ENCODE results near the gene SH3PXD2A.

Gene SH3PXD2A

DNA sequence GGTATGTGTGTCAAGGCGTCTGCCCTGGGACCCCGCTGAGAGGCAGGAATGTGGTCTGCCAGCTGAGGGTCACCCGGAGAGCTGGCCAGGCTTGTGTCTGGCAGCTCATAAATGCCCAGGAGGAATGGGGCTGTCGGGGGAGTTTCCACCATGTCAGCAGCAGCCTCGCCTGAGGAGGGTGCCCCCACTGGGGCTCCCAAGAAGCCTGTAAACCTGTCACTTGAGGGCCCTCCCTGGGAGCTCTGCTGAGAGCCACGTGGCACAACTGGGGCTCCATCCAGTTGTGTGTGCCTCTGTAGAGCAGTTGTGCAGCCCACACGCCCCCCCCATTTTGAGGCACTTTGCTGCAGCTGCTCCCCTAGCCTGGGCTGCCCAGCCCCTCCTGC lies 291.3 kb downstream of the SH3PXD2A start:
- Histone ChIP-seq H3K36me3 (ENCODE audit: control insufficient read depth, insufficient read depth, low read length) (no peaks in the 10 kb centered on the region), H3K4me1 (ENCODE audit: control insufficient read depth, insufficient read depth, low read length) (peaks cover 3% of the 10 kb centered on the region), H3K27ac (ENCODE audit: low read depth, low read length) (no peak overlapping the region), H3K27me3 (ENCODE audit: control insufficient read depth, insufficient read depth, low read length) (no peaks in the 10 kb centered on the region), H3K9ac (ENCODE audit: low read length) (no peak overlapping the region), H3K4me3 (ENCODE audit: low read length) (no peak overlapping the region)

DNA sequence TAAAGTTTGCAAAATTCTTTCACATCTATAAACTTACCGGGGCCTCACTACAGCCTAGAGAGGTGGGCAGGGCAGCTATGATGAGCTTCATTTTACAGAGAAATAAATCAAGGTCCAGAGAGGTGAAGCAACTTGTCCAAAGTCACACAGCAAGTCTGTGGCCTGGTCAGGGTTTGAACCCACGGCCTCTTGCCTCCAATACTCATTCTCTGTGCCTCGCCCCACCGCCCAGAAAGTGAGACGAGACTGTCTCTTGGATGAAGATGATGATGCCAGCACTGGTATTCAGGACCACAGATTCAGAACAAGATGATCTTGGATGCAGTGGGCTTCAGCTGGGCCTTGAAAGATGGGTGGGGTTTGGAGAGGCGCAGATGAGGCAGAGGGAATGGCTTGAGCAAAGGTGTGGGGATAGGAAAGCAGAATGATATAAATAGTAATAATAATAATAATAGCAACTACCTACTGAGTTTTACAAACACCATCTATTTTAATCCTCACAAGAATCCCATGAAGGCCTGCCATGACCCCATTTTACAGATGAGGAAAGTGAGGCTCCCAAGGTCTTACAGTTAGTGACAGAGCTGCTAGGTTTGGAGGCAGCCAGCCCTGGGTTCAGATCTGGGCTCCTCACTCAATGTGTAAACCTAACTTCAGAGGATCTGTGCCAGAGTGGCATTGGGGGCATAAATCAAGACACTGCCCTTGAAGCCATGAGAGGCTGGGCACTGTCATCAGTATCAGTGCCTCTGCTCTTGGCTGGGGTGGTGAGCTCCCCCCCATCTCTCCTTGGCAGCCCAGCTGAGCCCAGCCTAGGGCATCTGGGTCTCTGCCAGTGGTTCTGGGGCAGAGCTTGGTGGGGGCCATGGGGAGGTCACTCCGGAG lies 291.9 kb downstream of the SH3PXD2A start:
- Histone ChIP-seq H3K4me3 (ENCODE audit: low read length) (no peak overlapping the region), H3K27me3 (ENCODE audit: control insufficient read depth, insufficient read depth, low read length) (no peaks in the 10 kb centered on the region), H3K27ac (ENCODE audit: low read depth, low read length) (no peak overlapping the region), H3K36me3 (ENCODE audit: control insufficient read depth, insufficient read depth, low read length) (no peaks in the 10 kb centered on the region), H3K9ac (ENCODE audit: low read length) (no peak overlapping the region), H3K4me1 (ENCODE audit: control insufficient read depth, insufficient read depth, low read length) (peaks cover 3% of the 10 kb centered on the region)

DNA sequence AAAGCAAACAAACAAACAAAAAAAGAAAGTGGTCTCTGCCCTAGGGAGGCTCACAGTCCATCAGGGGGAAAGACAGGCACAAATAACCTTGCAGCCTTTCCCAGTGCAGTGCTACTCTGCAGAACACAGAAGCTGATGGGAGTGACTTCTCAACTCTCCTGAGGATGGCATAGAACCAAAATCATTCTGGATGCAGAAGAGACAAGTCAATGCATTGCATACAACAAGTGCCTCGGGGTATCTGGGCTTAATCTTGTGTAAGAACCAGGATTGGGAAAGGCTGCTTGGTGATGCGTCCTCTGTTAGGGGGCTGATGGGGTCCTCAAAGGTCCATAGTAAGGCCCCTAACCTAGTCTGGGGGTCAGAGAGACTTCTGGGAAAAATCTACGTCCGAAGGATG lies 293.0 kb downstream of the SH3PXD2A start:
- H3K4me3 ChIP-seq (ENCODE audit: low read length), result no peak overlapping the region

DNA sequence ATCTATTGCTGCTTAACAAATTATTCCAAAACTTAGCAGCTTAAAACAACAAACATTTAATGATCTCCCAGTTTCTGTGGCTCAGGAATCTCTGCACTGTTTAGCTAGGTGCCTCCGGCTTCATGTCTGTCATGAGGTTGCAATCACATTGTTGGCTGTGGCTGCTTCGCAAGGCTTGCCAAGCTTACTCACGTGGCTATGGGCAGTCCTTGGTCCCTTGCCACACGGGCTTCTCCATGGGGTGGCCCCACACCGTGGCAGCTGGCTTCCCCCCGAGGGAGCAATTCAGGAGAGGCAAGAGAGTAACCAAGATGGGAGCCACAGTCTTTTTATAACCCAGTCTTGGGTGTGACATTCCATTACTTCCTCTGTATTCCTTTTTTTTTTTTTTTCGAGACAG lies 294.5 kb downstream of the SH3PXD2A start:
- H3K36me3 ChIP-seq (ENCODE audit: control insufficient read depth, insufficient read depth, low read length), result no peaks in the 10 kb centered on the region
- peaks cover 3% of the 10 kb centered on the region for H3K4me1 ChIP-seq (ENCODE audit: control insufficient read depth, insufficient read depth, low read length)

More for the DNA sequence above, 293.0 kb downstream of the SH3PXD2A start:
- Histone ChIP-seq H3K27me3 (ENCODE audit: control insufficient read depth, insufficient read depth, low read length) (no peaks in the 10 kb centered on the region), H3K9ac (ENCODE audit: low read length) (no peak overlapping the region), H3K36me3 (ENCODE audit: control insufficient read depth, insufficient read depth, low read length) (no peaks in the 10 kb centered on the region), H3K4me1 (ENCODE audit: control insufficient read depth, insufficient read depth, low read length) (peaks cover 3% of the 10 kb centered on the region), H3K27ac (ENCODE audit: low read depth, low read length) (no peak overlapping the region)

DNA sequence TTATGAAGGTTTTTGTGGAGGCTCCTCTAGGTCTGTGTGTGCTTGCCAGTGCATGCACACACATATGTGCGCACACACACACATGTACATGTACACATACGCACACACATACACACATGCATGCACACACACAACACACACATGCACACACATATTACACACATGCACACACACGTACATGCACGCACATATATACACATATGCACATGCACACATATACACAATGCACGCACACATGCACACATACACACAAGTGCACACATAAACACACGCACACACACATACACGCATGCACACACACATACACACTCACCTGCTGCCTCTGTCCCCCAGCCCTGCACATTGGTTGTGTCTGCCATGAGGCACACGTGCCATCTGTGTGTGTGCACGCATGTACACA lies 295.6 kb downstream of the SH3PXD2A start:
- Histone ChIP-seq H3K9ac (ENCODE audit: low read length) (no peak overlapping the region), H3K27me3 (ENCODE audit: control insufficient read depth, insufficient read depth, low read length) (no peaks in the 10 kb centered on the region), H3K4me3 (ENCODE audit: low read length) (no peak overlapping the region), H3K27ac (ENCODE audit: low read depth, low read length) (no peak overlapping the region), H3K4me1 (ENCODE audit: control insufficient read depth, insufficient read depth, low read length) (peaks cover 4% of the 10 kb centered on the region), H3K36me3 (ENCODE audit: control insufficient read depth, insufficient read depth, low read length) (no peaks in the 10 kb centered on the region)

More for the DNA sequence above, 294.5 kb downstream of the SH3PXD2A start:
- Histone ChIP-seq H3K4me3 (ENCODE audit: low read length) (no peak overlapping the region), H3K9ac (ENCODE audit: low read length) (no peak overlapping the region), H3K27me3 (ENCODE audit: control insufficient read depth, insufficient read depth, low read length) (no peaks in the 10 kb centered on the region), H3K27ac (ENCODE audit: low read depth, low read length) (no peak overlapping the region)

DNA sequence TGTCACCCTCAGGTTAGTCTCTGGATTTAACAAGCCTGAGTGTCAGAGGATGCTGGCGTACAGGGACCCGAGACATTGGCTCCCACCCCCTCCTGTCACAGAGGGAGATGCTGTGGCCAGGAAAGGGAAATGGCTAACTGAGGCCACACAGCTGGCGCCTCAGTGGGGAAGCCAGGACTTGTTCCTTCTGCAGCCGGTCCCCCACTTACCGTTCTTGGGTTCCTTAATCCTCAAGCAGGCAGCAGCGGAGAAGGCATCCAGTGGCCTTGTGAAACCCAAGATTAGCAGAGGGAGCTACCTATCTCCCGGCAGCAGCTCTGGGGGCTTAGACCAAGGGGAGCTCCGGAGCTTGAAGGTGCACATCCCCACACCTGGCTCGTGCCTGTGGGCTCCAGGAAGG lies 296.5 kb downstream of the SH3PXD2A start:
- Histone ChIP-seq H3K36me3 (ENCODE audit: control insufficient read depth, insufficient read depth, low read length) (no peaks in the 10 kb centered on the region), H3K27ac (ENCODE audit: low read depth, low read length) (no peak overlapping the region), H3K9ac (ENCODE audit: low read length) (no peak overlapping the region), H3K4me3 (ENCODE audit: low read length) (no peak overlapping the region), H3K27me3 (ENCODE audit: control insufficient read depth, insufficient read depth, low read length) (no peaks in the 10 kb centered on the region), H3K4me1 (ENCODE audit: control insufficient read depth, insufficient read depth, low read length) (peaks cover 4% of the 10 kb centered on the region)

DNA sequence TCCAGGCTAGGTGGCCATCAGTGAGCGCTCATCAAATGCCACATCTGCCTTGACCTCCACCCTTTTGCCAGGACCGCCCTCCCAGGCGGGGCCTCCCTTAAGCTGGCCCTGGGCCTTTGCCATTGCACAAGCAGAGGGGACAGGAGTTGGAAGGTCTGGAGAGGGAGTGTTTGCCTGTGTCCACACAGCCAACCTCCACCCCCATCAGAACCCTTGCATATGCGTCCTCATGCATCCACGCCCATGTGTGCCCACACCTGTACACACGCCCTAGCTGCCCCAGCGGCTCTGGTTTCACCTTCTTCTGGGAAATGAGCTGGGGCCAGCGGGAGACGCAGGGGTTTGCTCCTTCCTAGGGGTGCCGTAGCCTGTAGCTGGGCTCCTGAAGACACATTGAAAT lies 297.9 kb downstream of the SH3PXD2A start:
- H3K4me1 ChIP-seq (ENCODE audit: control insufficient read depth, insufficient read depth, low read length), result peaks cover 4% of the 10 kb centered on the region
- H3K27me3 ChIP-seq (ENCODE audit: control insufficient read depth, insufficient read depth, low read length), result no peaks in the 10 kb centered on the region
- no peak overlapping the region for H3K9ac ChIP-seq (ENCODE audit: low read length)
- no peak overlapping the region for H3K27ac ChIP-seq (ENCODE audit: low read depth, low read length)
- no peak overlapping the region for H3K4me3 ChIP-seq (ENCODE audit: low read length)
- no peaks in the 10 kb centered on the region for H3K36me3 ChIP-seq (ENCODE audit: control insufficient read depth, insufficient read depth, low read length)

DNA sequence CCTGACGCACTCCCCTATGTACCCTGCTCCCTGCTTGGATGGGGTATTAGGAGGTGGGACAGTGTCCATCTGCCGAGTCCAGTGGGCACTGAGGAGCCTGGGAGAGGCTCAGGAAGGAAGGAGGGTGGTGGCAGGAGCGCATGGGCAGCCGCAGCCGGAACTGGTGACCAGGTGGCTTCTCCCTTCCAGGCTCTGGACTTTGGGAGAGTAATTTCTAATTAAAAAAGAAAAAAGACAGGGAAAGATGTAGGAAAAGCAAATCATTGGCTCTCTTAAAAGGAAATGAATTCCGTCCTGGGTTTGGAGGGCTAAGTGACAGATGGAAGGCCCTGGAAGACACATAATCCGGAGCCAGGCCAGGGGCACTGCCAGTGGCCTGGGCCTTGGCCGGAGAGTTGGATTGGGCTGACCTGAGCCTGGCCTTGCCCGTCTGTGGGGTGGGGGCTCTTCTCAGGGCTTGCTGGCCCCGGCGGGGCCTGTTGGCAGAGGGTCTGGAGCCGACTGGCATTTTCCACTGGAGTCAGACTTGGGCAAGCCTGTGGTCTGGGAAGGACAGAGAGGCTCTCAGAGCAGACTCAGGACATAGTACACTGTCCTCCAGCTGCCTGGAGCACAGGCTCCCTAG lies 298.9 kb downstream of the SH3PXD2A start:
- H3K4me1 ChIP-seq (ENCODE audit: control insufficient read depth, insufficient read depth, low read length), result peaks cover 4% of the 10 kb centered on the region
- H3K9ac ChIP-seq (ENCODE audit: low read length), result no peak overlapping the region
- no peak overlapping the region for H3K4me3 ChIP-seq (ENCODE audit: low read length)
- no peaks in the 10 kb centered on the region for H3K36me3 ChIP-seq (ENCODE audit: control insufficient read depth, insufficient read depth, low read length)
- H3K27ac ChIP-seq (ENCODE audit: low read depth, low read length), result no peak overlapping the region
- H3K27me3 ChIP-seq (ENCODE audit: control insufficient read depth, insufficient read depth, low read length), result no peaks in the 10 kb centered on the region

DNA sequence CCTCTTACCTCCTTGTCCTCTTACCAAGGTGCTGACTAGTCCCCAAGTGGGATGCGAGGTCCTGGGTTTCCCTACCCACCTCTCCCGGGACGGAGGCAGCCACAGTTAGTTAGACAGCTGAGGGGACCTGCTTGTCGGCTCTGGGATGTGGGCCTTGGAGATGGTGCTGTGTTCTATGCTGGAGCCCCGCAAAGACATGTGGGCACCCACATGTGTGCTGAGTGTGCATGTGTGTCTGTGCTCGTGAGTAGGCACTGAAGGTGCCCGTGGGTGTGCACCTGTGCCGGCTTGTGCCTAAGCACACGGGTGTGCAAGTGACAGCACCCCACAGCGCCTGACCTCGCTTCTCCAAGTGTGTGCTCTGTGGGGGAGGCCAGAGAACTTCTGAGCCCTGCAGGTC lies 299.7 kb downstream of the SH3PXD2A start:
- H3K4me3 ChIP-seq (ENCODE audit: low read length), result peak overlapping the region; percentile 29
- H3K27me3 ChIP-seq (ENCODE audit: control insufficient read depth, insufficient read depth, low read length), result no peaks in the 10 kb centered on the region
- H3K36me3 ChIP-seq (ENCODE audit: control insufficient read depth, insufficient read depth, low read length), result no peaks in the 10 kb centered on the region
- peaks cover 4% of the 10 kb centered on the region for H3K4me1 ChIP-seq (ENCODE audit: control insufficient read depth, insufficient read depth, low read length)
- H3K9ac ChIP-seq (ENCODE audit: low read length), result no peak overlapping the region
- no peak overlapping the region for H3K27ac ChIP-seq (ENCODE audit: low read depth, low read length)

DNA sequence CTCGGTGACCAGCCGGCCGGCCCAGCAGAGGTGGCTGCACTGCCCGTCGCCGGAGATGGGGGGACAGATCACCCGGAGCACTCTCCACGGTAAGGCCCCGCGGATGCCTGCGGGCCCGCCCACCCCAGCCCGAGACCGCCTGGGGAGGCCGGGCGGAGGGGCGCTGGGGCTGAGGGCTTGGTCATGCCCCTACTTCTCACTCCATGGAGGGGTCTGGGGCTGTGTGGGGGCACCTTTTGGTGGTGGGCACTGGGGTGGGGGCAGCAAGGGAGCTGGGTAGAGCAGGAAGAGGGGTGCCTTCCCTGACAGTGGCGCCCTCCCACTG lies 300.1 kb downstream of the SH3PXD2A start:
- no peak overlapping the region for H3K9ac ChIP-seq (ENCODE audit: low read length)

DNA sequence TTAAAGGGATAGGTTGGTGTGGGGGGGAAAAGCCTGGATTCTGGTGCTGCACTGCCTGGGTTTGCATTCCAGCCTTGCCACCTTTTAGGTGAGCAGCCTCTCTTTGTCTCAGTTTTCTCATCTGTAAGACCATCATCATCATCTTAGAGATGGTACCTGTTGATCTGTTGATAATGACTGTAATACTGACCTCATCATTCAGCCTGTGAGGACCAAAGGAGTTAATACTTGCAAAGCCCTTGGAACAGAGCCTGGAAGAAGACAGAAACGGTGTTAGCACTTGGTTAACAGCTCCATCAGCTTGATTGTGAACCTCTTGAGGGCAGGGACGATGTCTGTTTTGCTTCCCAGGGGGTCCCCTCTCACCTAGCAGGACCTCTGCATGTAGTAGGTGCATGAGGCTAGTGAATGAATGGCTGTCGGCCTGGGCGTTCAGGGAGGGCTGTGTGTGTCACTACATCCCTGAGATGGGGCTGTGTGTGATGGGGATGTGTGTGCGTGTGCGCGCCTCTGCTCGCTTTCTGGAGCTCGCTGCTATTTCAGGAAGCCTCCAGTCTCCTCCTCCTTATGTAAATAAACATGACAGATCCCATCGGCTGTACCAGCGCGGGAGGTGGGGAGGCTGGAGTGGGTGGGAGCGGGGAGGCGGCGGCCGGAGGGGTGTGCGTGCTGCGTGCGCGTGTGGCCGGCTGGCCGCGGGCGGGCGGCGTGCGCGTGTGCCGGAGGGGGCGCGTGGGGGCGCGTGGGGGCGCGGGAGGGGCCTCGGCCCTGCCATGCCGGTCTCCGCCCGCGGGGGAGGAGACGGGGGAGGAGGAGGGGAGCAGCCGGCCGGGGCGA lies 300.7 kb downstream of the SH3PXD2A start:
- Histone ChIP-seq H3K4me1 (ENCODE audit: control insufficient read depth, insufficient read depth, low read length) (peaks cover 4% of the 10 kb centered on the region), H3K36me3 (ENCODE audit: control insufficient read depth, insufficient read depth, low read length) (no peaks in the 10 kb centered on the region), H3K27ac (ENCODE audit: low read depth, low read length) (no peak overlapping the region), H3K27me3 (ENCODE audit: control insufficient read depth, insufficient read depth, low read length) (no peaks in the 10 kb centered on the region), H3K9ac (ENCODE audit: low read length) (no peak overlapping the region), H3K4me3 (ENCODE audit: low read length) (peak overlapping the region; percentile 29)

More for the DNA sequence above, 300.1 kb downstream of the SH3PXD2A start:
- peaks cover 4% of the 10 kb centered on the region for H3K4me1 ChIP-seq (ENCODE audit: control insufficient read depth, insufficient read depth, low read length)
- H3K27me3 ChIP-seq (ENCODE audit: control insufficient read depth, insufficient read depth, low read length), result no peaks in the 10 kb centered on the region
- H3K27ac ChIP-seq (ENCODE audit: low read depth, low read length), result no peak overlapping the region
- no peaks in the 10 kb centered on the region for H3K36me3 ChIP-seq (ENCODE audit: control insufficient read depth, insufficient read depth, low read length)
- H3K4me3 ChIP-seq (ENCODE audit: low read length), result peak overlapping the region; percentile 29

DNA sequence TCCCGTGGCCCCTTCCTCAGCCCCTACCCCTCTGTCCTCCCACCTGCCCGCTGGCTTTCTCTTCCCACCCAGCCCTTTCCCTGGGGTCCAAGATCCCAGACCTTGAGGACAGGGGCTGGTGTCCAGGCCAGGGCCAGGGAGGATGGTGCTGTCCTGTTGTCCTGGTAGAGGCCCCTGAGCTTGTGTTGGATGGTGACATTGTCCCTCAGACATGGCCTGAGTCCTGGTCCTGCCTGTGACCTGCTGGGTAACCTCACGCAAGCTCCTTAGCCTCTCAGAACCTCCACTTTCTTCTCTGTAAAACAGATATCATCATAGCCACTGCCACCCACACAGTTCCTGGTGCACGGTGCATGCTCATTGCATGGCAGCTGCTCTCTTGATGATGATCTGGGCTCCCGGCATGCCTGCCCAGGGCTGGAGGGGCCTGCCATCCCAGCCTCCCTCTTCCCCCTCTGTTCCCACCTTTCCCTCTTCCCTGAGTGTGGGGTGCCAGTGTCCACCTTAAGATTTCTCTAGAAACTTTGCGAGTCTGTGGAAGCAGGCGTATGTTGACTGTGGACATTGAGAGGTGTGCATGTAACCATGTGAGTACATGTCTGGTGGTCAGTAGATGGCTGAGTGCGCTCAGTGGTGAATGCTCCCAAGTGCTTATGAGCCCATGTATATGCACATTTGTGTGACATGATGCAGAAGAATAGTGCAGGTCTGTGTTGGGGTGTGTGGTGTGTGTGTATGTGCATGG lies 301.5 kb downstream of the SH3PXD2A start:
- Histone ChIP-seq H3K36me3 (ENCODE audit: control insufficient read depth, insufficient read depth, low read length) (no peaks in the 10 kb centered on the region), H3K27me3 (ENCODE audit: control insufficient read depth, insufficient read depth, low read length) (no peaks in the 10 kb centered on the region), H3K4me1 (ENCODE audit: control insufficient read depth, insufficient read depth, low read length) (peaks cover 4% of the 10 kb centered on the region), H3K9ac (ENCODE audit: low read length) (no peak overlapping the region), H3K4me3 (ENCODE audit: low read length) (peak overlapping the region; percentile 22), H3K27ac (ENCODE audit: low read depth, low read length) (no peak overlapping the region)

Measured in rectal smooth muscle tissue (tissue), 1 donor.